Right ventricle myocardium inferior (tissue), 1 donor: Measurements from ENCODE around the gene ZNF181. TPM values are rescaled to one million over a fixed set of nuclear protein-coding genes. Genes with fewer than 3 reads are reported as not detected.

Experiments used
- total RNA-seq: library from RNA; stranded (reverse); fragmentation: NEBNext Ultra II Directional; extraction: Animal tissue kit (Norgen Biotek cat#: 25700); gene quantifications from one replicate; pipeline ENCODE4 v1.2.1, GENCODE V29; 2021
- donor health status: DM: no; HTN: yes; CAD: no; lungs with severe emphysema.

The ZNF181 gene
- total RNA-seq, 1 donor from 2014 or later: 22.3 TPM

Other genes with a start within 250 kb of the ZNF181 start
- gene SCGB2B2, start 57.1 kb upstream of the ZNF181 start, total RNA-seq: 0.19 TPM
- 37.9 TPM for gene ZNF302, start 56.6 kb upstream of the ZNF181 start, total RNA-seq
- gene ZNF599, start 39.0 kb downstream of the ZNF181 start, total RNA-seq: 3.7 TPM
- gene ZNF30, start 192.7 kb downstream of the ZNF181 start, total RNA-seq: 2.6 TPM
- 3.0 TPM for gene ZNF792, start 230.0 kb downstream of the ZNF181 start, total RNA-seq